Measurements from ENCODE around the gene PNCK.
"Not testable (repeated sequence)": the region's sequence is repeated elsewhere in the genome, so short reads cannot be mapped to it uniquely, and the experiment has no call there.

Gene PNCK

DNA sequence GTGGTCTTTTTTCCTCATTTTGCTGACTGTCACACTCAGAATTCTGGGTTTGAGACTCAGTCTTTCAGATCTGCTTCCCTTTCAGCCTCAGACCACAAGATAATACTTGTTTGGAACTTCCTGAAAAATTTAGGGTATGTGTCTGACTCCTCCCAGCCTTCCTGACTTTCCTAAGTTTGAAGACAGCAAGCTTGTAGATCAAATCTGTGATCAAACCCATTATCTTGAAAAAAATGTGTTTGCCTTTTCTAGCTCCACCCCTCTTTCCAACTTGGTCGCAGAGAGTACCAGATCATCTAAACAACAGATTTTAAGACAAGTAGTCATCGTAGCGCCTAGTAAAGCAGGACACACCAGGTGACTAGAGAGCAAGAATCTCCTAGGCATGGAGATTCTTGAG is 40.6 kb upstream of the PNCK start:
- ChIA-PET CTCF (interaction anchor here (0.9 kb wide), 1 partner anchor 46 kb away, joined by 4 read pairs; no protein-coding TSS in a partner anchor), POLR2A (interaction anchor here (1.8 kb wide), 1 partner anchor 9 kb away, joined by 5 read pairs; the partner anchor contains the start of gene BCAP31)
- TF ChIP-seq ZNF384 (IDR thresholded peaks at IDR 0.05): no peak
- TF ChIP-seq PKNOX1 (IDR thresholded peaks at IDR 0.05): no peak
- TF ChIP-seq SUZ12 (IDR thresholded peaks at IDR 0.05): no peak
- no peak for TF ChIP-seq HDGF (IDR thresholded peaks at IDR 0.05; ENCODE audit: borderline replicate concordance)
- no peak for TF ChIP-seq TARDBP (IDR thresholded peaks at IDR 0.05)
- no peak for TF ChIP-seq FOXA1 (IDR thresholded peaks at IDR 0.05)
- TF ChIP-seq FOXK2 (IDR thresholded peaks at IDR 0.05): no peak
- TF ChIP-seq FOXM1 (IDR thresholded peaks at IDR 0.05; ENCODE audit: borderline replicate concordance): no peak
- no peak for TF ChIP-seq BHLHE40 (IDR thresholded peaks at IDR 0.05; ENCODE audit: borderline replicate concordance)
- DNase-seq (ENCODE audit: extremely low spot score): no peak

GRCh38 chrX:153709726-153710674 is 36.4 kb upstream of the PNCK start:
- CTCF ChIA-PET: interaction anchor here (1.3 to 2.9 kb wide), 4 partner anchors 9 to 170 kb away, joined by 3 to 17 read pairs (median 6); no protein-coding TSS in a partner anchor
- POLR2A ChIA-PET: no interaction called here
- no peak for DNase-seq (ENCODE audit: extremely low spot score)
- no peak for TF ChIP-seq TARDBP (IDR thresholded peaks at IDR 0.05)
- TF ChIP-seq SP1 (IDR thresholded peaks at IDR 0.05): no peak
- no peak for TF ChIP-seq L3MBTL2 (conservative IDR thresholded peaks at IDR 0.05)
- no peak for TF ChIP-seq CTBP1 (IDR thresholded peaks at IDR 0.05; ENCODE audit: borderline replicate concordance)
- no peak for TF ChIP-seq ZNF384 (IDR thresholded peaks at IDR 0.05)

DNA sequence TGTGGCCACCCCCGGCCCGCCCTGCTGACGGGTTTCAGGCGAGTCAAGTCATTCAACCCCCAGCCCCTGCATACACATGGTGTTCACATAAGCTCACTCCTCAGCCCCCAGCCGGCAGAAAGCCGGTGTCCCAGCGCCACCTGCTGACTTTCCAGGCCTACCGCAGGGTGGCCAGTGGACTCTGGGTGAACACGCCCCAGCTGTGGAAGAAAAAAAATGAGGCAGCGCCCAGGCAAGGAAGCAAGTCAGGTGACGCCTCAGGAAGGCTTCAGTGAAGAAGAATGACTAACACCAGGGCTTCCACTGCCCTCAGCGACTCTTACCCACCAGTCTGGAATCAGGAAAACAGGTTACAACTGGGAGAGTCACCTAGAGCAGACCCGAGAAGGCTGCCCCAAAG is 34.8 kb upstream of the PNCK start:
- TF ChIP-seq FOXA1 (IDR thresholded peaks at IDR 0.05) (no peak), SUZ12 (IDR thresholded peaks at IDR 0.05) (no peak), ARNT (IDR thresholded peaks at IDR 0.05) (no peak), ZNF384 (IDR thresholded peaks at IDR 0.05) (no peak), FOXM1 (IDR thresholded peaks at IDR 0.05; ENCODE audit: borderline replicate concordance) (no peak), HDGF (IDR thresholded peaks at IDR 0.05; ENCODE audit: borderline replicate concordance) (no peak), ELF4 (IDR thresholded peaks at IDR 0.05) (no peak), SP1 (IDR thresholded peaks at IDR 0.05) (no peak), CTBP1 (IDR thresholded peaks at IDR 0.05; ENCODE audit: borderline replicate concordance) (no peak), FOXK2 (IDR thresholded peaks at IDR 0.05) (no peak), BHLHE40 (IDR thresholded peaks at IDR 0.05; ENCODE audit: borderline replicate concordance) (no peak), LEF1 (IDR thresholded peaks at IDR 0.05; ENCODE audit: borderline replicate concordance) (no peak), NFRKB (IDR thresholded peaks at IDR 0.05) (no peak), PKNOX1 (IDR thresholded peaks at IDR 0.05) (no peak), TARDBP (IDR thresholded peaks at IDR 0.05) (no peak), L3MBTL2 (conservative IDR thresholded peaks at IDR 0.05) (no peak)
- CTCF ChIA-PET: interaction anchor here (0.7 to 2.9 kb wide), 13 partner anchors 8 to 676 kb away, joined by 3 to 17 read pairs (median 5); partner anchors contain the start of genes DUSP9 and SLC6A8
- POLR2A ChIA-PET: no interaction called here
- DNase-seq (ENCODE audit: extremely low spot score): peak; percentile 68

DNA sequence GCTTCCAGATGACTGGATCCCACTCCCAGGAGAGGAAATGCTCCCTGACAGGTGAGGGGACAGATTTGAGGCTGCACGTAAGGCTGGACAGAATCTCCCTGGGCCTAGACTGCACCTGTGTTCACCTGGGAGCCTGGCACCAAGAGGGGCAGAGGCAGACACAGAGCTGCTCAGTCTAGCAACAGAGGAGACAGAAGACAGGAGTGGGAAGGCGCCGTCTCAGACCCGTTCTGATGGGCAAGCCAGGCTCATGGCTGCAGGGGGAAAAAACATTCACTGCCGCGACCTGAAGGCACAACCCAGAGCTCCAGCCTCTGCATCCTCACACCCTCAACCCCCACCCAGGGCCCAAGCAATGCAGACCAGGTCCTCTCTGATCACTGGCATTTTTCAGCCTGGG is 33.8 kb upstream of the PNCK start:
- DNase-seq (ENCODE audit: extremely low spot score): no peak
- POLR2A ChIA-PET: no interaction called here
- TF ChIP-seq FOXK2 (IDR thresholded peaks at IDR 0.05) (no peak), FOXA1 (IDR thresholded peaks at IDR 0.05) (no peak), SUZ12 (IDR thresholded peaks at IDR 0.05) (no peak), HDGF (IDR thresholded peaks at IDR 0.05; ENCODE audit: borderline replicate concordance) (no peak), BHLHE40 (IDR thresholded peaks at IDR 0.05; ENCODE audit: borderline replicate concordance) (no peak), ARNT (IDR thresholded peaks at IDR 0.05) (no peak), ZNF384 (IDR thresholded peaks at IDR 0.05) (no peak)
- CTCF ChIA-PET: interaction anchor here (1.3 to 2.9 kb wide), 7 partner anchors 12 to 675 kb away, joined by 3 to 17 read pairs (median 8); partner anchors contain the start of gene SLC6A8

GRCh38 chrX:153706799-153707198 is 33.2 kb upstream of the PNCK start:
- ChIA-PET POLR2A (no interaction called here), CTCF (interaction anchor here (1.5 kb wide), 1 partner anchor 674 kb away, joined by 3 read pairs; no protein-coding TSS in a partner anchor)
- TF ChIP-seq ZNF384 (IDR thresholded peaks at IDR 0.05) (no peak), BHLHE40 (IDR thresholded peaks at IDR 0.05; ENCODE audit: borderline replicate concordance) (no peak), ARNT (IDR thresholded peaks at IDR 0.05) (no peak), HDGF (IDR thresholded peaks at IDR 0.05; ENCODE audit: borderline replicate concordance) (no peak), FOXK2 (IDR thresholded peaks at IDR 0.05) (no peak), SP1 (IDR thresholded peaks at IDR 0.05) (no peak), ELF4 (IDR thresholded peaks at IDR 0.05) (no peak)
- no peak for DNase-seq (ENCODE audit: extremely low spot score)

DNA sequence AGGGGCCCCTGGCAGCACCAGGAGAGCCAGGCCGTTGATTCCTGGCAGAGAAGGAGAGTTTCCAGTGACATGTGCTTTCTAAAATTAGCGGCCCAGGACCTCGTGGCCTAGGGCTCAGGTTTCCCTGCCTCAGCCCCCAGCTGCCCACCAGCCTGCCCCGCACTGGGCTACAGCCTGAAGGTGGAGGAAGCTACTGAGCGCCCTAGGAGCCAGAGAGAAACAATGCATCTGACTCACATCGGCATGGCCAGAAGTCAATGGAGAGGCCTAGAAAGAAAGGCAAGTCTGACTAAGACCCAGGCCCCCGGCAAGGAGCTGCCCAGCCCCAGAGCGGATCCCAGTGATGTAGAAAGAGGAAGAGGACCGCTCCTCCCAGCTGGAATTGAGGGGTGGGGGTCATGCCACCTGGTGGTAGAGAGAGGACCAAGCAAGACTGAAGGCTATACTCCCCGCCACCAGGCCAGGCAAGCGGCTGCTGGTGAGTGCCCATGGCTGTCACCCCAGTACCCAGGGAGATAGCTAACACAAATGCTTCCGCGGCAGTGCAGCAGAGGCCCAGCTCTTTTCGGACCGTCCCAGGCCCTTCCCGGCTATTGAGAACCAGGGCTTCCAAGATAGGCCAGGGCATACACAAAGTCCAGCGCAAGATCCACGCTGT is 31.9 kb upstream of the PNCK start:
- DNase-seq (ENCODE audit: extremely low spot score); POLR2A ChIA-PET: not testable (repeated sequence)
- CTCF ChIA-PET: interaction anchor here (0.8 kb wide), 1 partner anchor 18 kb away, joined by 3 read pairs; the partner anchor contains the start of gene SLC6A8

GRCh38 chrX:153704631-153705402 is 31.2 kb upstream of the PNCK start:
- POLR2A ChIA-PET: not testable (repeated sequence)

More at GRCh38 chrX:153704631-153705402, 31.2 kb upstream of the PNCK start:
- CTCF ChIA-PET: interaction anchor here (0.8 to 1.1 kb wide), 3 partner anchors 17 to 38 kb away, joined by 3 read pairs; partner anchors contain the start of gene SLC6A8
- DNase-seq (ENCODE audit: extremely low spot score): not testable (repeated sequence)
